Astrocyte (in vitro differentiated cells and primary cell): Measurements from ENCODE around the gene IMPA2. TPM values are rescaled to one million over a fixed set of nuclear protein-coding genes. Genes with fewer than 3 reads are reported as not detected.

Source experiments
- DNase-seq: peaks from one replicate; pipeline ENCODE4 v3.0.0-alpha.2; 2010; ENCODE audit warnings: low read depth
- FAIRE-seq: peaks from 2 replicates; lab custom pipeline; 2011; peaks lifted over from hg19 to GRCh38; lab: Jason Lieb, UNC
- H2AFZ ChIP-seq: 2 replicates; pipeline ENCODE4 v1.6.0; 2012; ENCODE audit warnings: low read depth, low read length, inconsistent platforms
- H3K27ac ChIP-seq: 2 replicates; pipeline ENCODE4 v1.5.1; 2011; ENCODE audit warnings: low read depth, low read length, inconsistent platforms
- H3K27me3 ChIP-seq: 2 replicates; pipeline ENCODE4 v1.6.0; 2011; ENCODE audit warnings: low read length, inconsistent platforms; ENCODE audit not compliant: insufficient read depth
- H3K36me3 ChIP-seq: 2 replicates; pipeline ENCODE4 v1.5.1; 2011; ENCODE audit warnings: low read length, inconsistent platforms; ENCODE audit not compliant: insufficient read depth
- H3K4me1 ChIP-seq: 2 replicates; pipeline ENCODE4 v1.5.1; 2011; ENCODE audit warnings: low read length, inconsistent platforms; ENCODE audit not compliant: insufficient read depth
- H3K4me2 ChIP-seq: 2 replicates; pipeline ENCODE4 v1.6.0; 2012; ENCODE audit warnings: low read length, inconsistent platforms
- H3K4me3 ChIP-seq: 2 replicates; pipeline ENCODE4 v1.5.1; 2011; ENCODE audit warnings: low read depth, mild to moderate bottlenecking, low read length, inconsistent platforms; ENCODE audit not compliant: insufficient read depth
- H3K79me2 ChIP-seq: 2 replicates; pipeline ENCODE4 v1.6.0; 2012; ENCODE audit warnings: mild to moderate bottlenecking, low read length, inconsistent platforms; ENCODE audit not compliant: insufficient read depth
- H3K9ac ChIP-seq: 2 replicates; pipeline ENCODE4 v1.6.0; 2012; ENCODE audit warnings: mild to moderate bottlenecking, low read length, inconsistent platforms
- H3K9me3 ChIP-seq: 2 replicates; pipeline ENCODE4 v1.5.1; 2012; ENCODE audit warnings: low read depth, mild to moderate bottlenecking, low read length, inconsistent platforms; ENCODE audit not compliant: insufficient read depth
- H4K20me1 ChIP-seq: 2 replicates; pipeline ENCODE4 v1.6.0; 2012; ENCODE audit warnings: low read length, inconsistent platforms; ENCODE audit not compliant: insufficient read depth
- H3K27ac Mint-ChIP-seq: one replicate; pipeline ENCODE4 v1.8.0; 2021; ENCODE audit warnings: mild to moderate bottlenecking, mixed read lengths; ENCODE audit not compliant: unreplicated experiment
- H3K27me3 Mint-ChIP-seq: one replicate; pipeline ENCODE4 v1.8.0; 2021; ENCODE audit warnings: low read depth, mixed read lengths; ENCODE audit not compliant: unreplicated experiment
- H3K36me3 Mint-ChIP-seq: one replicate; pipeline ENCODE4 v1.8.0; 2021; ENCODE audit warnings: low read depth, mixed read lengths; ENCODE audit not compliant: unreplicated experiment
- H3K4me1 Mint-ChIP-seq: one replicate; pipeline ENCODE4 v1.8.0; 2021; ENCODE audit warnings: low read depth, mixed read lengths; ENCODE audit not compliant: unreplicated experiment
- H3K4me3 Mint-ChIP-seq: one replicate; pipeline ENCODE4 v1.8.0; 2021; ENCODE audit warnings: mild to moderate bottlenecking, moderate library complexity, mixed read lengths; ENCODE audit not compliant: unreplicated experiment
- H3K9me3 Mint-ChIP-seq: one replicate; pipeline ENCODE4 v1.8.0; 2021; ENCODE audit warnings: mild to moderate bottlenecking, mixed read lengths; ENCODE audit not compliant: unreplicated experiment
- EZH2 ChIP-seq: IDR thresholded peaks from 2 replicates; pipeline ENCODE4 v1.6.1; 2012; ENCODE audit warnings: mild to moderate bottlenecking, low read length, inconsistent platforms; ENCODE audit not compliant: insufficient read depth
- total RNA-seq: library from RNA; stranded (reverse); gene quantifications from 2 replicates; pipeline ENCODE4 v1.2.1, GENCODE V29; 2021
- TF ChIP-seq, protein P1 (sequence below): IDR thresholded peaks from 2 replicates; pipeline ENCODE4 v1.5.1; 2011; ENCODE audit warnings: low read depth, mild to moderate bottlenecking, inconsistent platforms, low read length, moderate library complexity; ENCODE audit not compliant: insufficient read depth

Gene IMPA2
- total RNA-seq, 1 donor from 2014 or later, result 4.8 TPM

DNA sequence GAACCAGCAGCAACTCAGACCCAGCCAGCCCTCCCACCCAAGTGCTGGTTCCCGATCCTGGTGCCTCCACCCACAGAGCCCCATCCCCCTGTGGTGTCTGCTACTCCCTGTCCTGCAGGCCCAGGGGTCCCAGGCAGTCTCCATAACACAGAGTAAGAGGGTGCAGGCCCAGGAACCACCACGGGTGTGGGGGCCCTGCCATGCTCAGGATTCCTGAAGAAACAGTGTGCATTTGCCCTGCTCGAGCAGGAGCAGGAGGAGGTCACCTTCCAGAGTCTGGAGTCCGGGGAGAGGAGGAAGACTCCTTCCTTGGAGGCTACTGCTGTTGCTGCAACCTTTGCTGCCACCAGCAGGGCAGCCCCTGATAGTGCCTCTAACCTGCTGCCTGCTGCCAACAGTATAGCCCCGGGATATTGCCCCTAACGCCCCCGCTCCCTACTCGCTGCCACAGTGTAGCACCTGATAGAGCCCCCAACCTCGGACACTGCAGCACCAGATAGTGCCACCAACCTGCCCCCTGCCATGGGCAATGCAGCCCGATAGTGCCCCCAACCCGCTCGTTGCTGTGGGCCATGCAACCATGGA is 65.5 kb downstream of the IMPA2 start:
- no peak overlapping the region for H2AFZ ChIP-seq
- no peak overlapping the region for H3K4me3 ChIP-seq
- H3K4me1 ChIP-seq, result peaks cover 14% of the 10 kb centered on the region
- H3K9ac ChIP-seq, result no peak overlapping the region
- no peak for TF ChIP-seq EZH2
- TF ChIP-seq, protein P1, sequence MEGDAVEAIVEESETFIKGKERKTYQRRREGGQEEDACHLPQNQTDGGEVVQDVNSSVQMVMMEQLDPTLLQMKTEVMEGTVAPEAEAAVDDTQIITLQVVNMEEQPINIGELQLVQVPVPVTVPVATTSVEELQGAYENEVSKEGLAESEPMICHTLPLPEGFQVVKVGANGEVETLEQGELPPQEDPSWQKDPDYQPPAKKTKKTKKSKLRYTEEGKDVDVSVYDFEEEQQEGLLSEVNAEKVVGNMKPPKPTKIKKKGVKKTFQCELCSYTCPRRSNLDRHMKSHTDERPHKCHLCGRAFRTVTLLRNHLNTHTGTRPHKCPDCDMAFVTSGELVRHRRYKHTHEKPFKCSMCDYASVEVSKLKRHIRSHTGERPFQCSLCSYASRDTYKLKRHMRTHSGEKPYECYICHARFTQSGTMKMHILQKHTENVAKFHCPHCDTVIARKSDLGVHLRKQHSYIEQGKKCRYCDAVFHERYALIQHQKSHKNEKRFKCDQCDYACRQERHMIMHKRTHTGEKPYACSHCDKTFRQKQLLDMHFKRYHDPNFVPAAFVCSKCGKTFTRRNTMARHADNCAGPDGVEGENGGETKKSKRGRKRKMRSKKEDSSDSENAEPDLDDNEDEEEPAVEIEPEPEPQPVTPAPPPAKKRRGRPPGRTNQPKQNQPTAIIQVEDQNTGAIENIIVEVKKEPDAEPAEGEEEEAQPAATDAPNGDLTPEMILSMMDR, result no peak
- DNase-seq, result no peak
- H3K4me3 Mint-ChIP-seq, result no peak overlapping the region
- H3K27me3 ChIP-seq, result no peaks in the 10 kb centered on the region
- H3K27me3 Mint-ChIP-seq, result peaks cover 2% of the 10 kb centered on the region
- no peak overlapping the region for H3K27ac Mint-ChIP-seq
- H3K27ac ChIP-seq, result no peak overlapping the region
- no peaks in the 10 kb centered on the region for H3K9me3 Mint-ChIP-seq
- H3K4me1 Mint-ChIP-seq, result peaks cover 36% of the 10 kb centered on the region
- no peak overlapping the region for H3K4me2 ChIP-seq
- no peaks in the 10 kb centered on the region for H3K9me3 ChIP-seq
- FAIRE-seq, result no peak
- H3K79me2 ChIP-seq, result no peaks in the 10 kb centered on the region
- no peaks in the 10 kb centered on the region for H3K36me3 Mint-ChIP-seq
- no peaks in the 10 kb centered on the region for H3K36me3 ChIP-seq
- no peaks in the 10 kb centered on the region for H4K20me1 ChIP-seq

DNA sequence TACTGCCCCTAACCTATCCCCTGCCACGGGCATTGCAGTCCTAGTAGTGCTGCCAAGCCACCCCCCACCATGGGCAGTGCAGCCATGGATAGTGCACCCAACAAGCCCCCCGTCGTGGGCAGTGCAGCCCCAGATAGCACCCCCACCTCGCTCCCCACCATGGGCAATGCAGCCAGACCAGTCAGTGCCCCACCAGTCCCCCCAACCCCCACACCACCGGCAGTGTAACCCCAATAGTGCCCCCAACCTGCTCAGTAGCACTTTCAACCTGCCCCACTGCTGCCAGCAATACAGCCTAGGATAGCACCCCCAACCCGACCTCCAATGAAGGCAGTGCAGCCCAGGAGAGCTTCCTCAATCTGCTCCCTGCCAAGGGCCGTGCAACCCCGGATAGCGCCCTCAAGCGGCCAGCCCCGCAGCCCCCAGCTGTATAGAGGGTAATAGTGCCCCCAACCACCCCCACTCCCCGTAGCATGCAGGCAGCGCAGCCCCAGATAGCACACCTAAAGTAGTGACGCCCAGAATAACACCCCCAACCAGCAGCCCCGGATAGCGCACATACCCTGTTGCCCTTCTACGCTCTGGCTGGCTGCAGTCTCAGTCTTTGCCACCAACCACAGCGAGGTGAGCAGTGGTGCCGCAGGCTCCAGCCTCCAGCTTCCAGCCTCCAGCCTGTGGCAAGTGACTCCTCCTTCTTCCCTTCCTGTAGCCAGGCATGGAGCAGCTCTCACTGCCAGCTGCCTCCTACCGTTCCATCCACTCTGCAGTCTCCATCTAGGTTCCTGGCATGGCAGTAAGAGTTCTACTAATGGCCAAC is 66.9 kb downstream of the IMPA2 start:
- no peaks in the 10 kb centered on the region for H3K79me2 ChIP-seq
- H4K20me1 ChIP-seq, result no peaks in the 10 kb centered on the region
- TF ChIP-seq, protein P1, result no peak
- no peak for TF ChIP-seq EZH2
- Mint-ChIP-seq H3K9me3 (no peaks in the 10 kb centered on the region), H3K4me1 (peaks cover 46% of the 10 kb centered on the region), H3K4me3 (peak overlapping the region; percentile 67), H3K27ac (peak overlapping the region; percentile 80), H3K36me3 (no peaks in the 10 kb centered on the region), H3K27me3 (peaks cover 2% of the 10 kb centered on the region)
- peak overlapping the region; percentile 67 for H2AFZ ChIP-seq
- H3K4me1 ChIP-seq, result peaks cover 13% of the 10 kb centered on the region
- peak overlapping the region; percentile 68 for H3K27ac ChIP-seq
- no peaks in the 10 kb centered on the region for H3K9me3 ChIP-seq
- FAIRE-seq, result no peak
- H3K4me3 ChIP-seq, result no peak overlapping the region
- H3K36me3 ChIP-seq, result no peaks in the 10 kb centered on the region
- peak overlapping the region; percentile 70 for H3K4me2 ChIP-seq
- no peak for DNase-seq
- no peaks in the 10 kb centered on the region for H3K27me3 ChIP-seq
- peak overlapping the region; percentile 52 for H3K9ac ChIP-seq

DNA sequence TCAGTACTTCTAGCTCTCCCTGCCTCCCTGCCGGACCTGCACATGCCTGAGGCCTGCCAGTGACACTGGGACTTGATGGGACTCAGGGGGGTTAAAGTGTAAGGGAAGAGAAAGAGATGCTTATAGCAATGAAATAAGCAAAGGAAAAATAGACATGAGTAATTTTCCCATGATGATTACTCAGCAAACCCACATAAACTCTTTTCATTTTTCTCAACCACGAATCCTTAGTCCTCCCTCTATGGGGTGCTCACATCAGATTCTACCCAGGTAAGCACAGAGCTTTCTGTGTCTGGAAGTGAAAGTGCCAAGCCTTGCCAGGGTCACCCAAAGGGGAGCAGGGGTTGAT is 67.5 kb downstream of the IMPA2 start:
- H3K27me3 Mint-ChIP-seq, result peaks cover 2% of the 10 kb centered on the region
- peaks cover 48% of the 10 kb centered on the region for H3K4me1 Mint-ChIP-seq
- peak overlapping the region; percentile 52 for H3K9ac ChIP-seq
- H4K20me1 ChIP-seq, result no peaks in the 10 kb centered on the region
- H2AFZ ChIP-seq, result peak overlapping the region; percentile 67
- no peak overlapping the region for H3K4me3 ChIP-seq
- peak overlapping the region; percentile 68 for H3K27ac ChIP-seq
- TF ChIP-seq, protein P1, result no peak
- no peak for TF ChIP-seq EZH2
- no peaks in the 10 kb centered on the region for H3K9me3 ChIP-seq
- peak overlapping the region; percentile 80 for H3K27ac Mint-ChIP-seq
- H3K36me3 Mint-ChIP-seq, result no peaks in the 10 kb centered on the region
- H3K4me1 ChIP-seq, result peaks cover 13% of the 10 kb centered on the region
- DNase-seq (peak; percentile 84), FAIRE-seq (no peak)
- peak overlapping the region; percentile 67 for H3K4me3 Mint-ChIP-seq
- no peaks in the 10 kb centered on the region for H3K9me3 Mint-ChIP-seq
- H3K4me2 ChIP-seq, result peak overlapping the region; percentile 70
- H3K36me3 ChIP-seq, result no peaks in the 10 kb centered on the region
- H3K27me3 ChIP-seq, result no peaks in the 10 kb centered on the region
- no peaks in the 10 kb centered on the region for H3K79me2 ChIP-seq
